Limb (tissue), 2 donors: ENCODE results near the gene TSPAN15.
A peak's percentile ranks its signal among the peaks of the same experiment; 100 is the strongest.

Experiments
- DNase-seq, 2 donors: peaks; one replicate each; pipeline ENCODE4 v3.0.0-alpha.2; 2016; ENCODE audit errors: extremely low spot score in 2 of 2

The TSPAN15 gene

GRCh38 chr10:69451209-69451783 lies at the start of gene TSPAN15:
Gene TSPAN15, plus strand, starts transcription at chr10:69451465. Its CDS starts 130 bp downstream, at chr10:69451595.
- peak; percentile 85 to 93 for DNase-seq

DNA sequence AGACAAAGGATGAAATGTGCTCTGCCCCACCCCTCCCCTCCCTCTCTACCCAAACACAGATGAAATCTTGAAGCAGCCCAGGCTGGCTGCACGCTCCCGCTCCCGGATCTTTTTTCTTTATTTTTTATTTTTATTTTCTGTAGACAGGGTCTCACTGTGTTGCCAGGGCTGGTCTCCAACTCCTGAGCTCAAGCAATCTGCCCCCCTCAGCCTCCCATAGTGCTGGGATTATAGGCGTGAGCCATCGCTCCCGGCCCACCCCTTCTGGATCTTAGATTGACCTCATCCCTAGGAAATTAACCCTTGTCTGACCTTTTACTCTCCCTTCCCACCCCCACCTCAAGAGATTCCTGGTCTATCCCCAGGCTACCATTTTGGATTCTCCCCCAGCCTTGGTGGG lies 48.9 kb upstream of the TSPAN15 start:
- DNase-seq = no peak

- no peak for DNase-seq
Measured at GRCh38 chr10:69403066-69403465, 48.2 kb upstream of the TSPAN15 start.

- no peak for DNase-seq
Measured at GRCh38 chr10:69403519-69403918, 47.7 kb upstream of the TSPAN15 start.

- no peak for DNase-seq
Measured at GRCh38 chr10:69404786-69405185, 46.5 kb upstream of the TSPAN15 start.

DNA sequence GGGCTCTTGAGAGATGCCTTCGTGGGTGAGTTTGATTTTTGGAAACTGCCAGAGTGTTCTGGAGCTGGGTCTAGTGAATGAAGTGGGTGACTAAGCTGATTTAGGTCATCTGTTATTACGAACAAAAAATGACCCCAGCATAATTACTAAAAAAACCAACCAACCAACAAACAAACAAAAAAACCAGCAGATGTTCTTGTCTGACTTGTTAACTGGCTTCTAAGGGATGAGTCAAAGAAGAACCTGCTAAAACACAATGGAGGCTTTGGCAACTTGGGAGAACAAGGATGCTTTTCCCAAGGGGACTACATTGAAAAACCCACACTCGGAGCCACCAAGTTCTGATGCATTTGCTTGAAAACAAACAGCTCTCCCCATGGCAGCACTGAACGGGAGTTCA lies 46.0 kb upstream of the TSPAN15 start:
- no peak for DNase-seq

DNA sequence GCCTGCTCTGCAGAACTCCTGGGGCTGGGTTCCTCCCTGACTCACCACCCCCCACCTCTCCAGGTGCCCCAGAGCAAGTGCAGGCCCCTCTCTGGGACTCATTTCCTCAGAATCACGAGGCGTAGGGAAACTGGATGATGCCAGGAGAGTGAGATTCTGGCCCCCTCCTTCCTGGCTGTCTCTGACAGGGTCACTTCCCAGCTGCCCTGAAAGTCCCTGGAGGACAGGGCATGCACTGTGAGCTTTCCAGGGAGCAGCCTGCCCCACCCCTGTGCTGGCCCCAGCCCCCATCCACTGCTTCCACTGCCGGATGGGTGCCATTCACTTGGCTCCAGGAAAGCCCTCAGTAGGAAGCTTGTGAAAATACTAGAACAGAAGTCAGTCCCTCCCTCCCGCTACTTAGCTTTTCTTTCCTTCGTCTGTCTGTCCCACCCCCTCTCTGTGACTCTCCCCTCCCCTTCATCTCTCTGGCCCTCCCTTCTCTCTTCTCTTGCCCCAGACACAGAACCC lies 44.9 kb upstream of the TSPAN15 start:
- peak; percentile 36 to 51 for DNase-seq

- no peak for DNase-seq
Measured at GRCh38 chr10:69406816-69407580, 44.3 kb upstream of the TSPAN15 start.

- no peak for DNase-seq
Measured at GRCh38 chr10:69407621-69408301, 43.5 kb upstream of the TSPAN15 start.

- peak; percentile 93 to 94 for DNase-seq
Measured at GRCh38 chr10:69408318-69409175, 42.7 kb upstream of the TSPAN15 start.

DNA sequence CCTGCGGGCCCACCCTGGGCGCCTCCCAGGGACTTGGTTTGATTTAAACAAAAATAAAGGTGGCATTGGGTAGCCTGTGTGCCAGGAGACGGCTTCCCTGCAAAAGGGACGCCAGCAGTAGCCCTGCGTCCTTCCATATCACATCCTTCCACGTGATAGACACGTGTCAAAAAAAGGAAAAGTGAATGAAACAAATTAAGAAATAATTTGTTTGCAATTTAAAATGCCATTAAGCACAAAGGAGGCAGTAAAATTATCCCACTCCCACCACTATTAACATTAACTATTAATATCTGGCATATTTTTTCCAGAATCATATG lies 42.1 kb upstream of the TSPAN15 start:
- DNase-seq = no peak

GRCh38 chr10:69409968-69410367 lies 41.3 kb upstream of the TSPAN15 start:
- no peak for DNase-seq

DNA sequence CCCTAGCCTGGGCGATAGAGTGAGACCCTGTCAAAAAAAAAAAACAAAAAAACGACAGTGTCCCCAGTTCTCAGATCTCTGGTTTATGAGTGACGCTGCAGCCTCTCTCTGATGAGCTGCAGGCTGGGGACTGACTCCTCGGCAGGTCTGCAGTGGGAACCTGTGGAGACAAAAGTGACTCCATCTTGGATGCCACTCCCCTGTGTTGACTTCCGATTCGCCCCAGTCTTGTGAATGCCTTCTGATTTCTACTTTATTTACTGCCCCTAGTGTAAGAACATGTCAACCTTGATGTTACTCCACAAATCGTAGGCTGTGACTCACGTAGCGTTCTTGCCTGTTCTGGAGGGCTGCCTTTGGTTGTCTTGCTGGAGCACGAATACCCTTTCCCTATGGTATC lies 40.8 kb upstream of the TSPAN15 start:
- DNase-seq = no peak

DNA sequence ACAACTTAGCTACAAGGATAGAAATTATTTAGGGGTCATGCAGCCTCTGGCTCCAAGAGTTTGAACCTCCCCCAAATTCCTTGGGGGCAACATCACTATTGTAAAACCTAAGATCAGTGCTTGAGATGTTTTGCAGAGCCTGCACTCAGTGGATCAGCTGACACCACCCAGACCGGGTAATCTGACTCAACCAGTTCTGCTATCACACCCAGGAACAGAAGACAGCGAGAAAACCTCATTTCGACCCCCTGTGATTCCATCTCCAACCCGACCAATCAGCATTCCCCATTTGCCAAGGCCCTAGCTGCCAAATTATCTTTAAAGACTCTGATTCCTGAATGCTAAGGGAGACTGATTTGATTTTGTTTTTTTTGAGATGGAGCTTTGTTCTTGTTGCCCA lies 39.8 kb upstream of the TSPAN15 start:
- DNase-seq = no peak

- no peak for DNase-seq
Measured at GRCh38 chr10:69412232-69412790, 39.0 kb upstream of the TSPAN15 start.

DNA sequence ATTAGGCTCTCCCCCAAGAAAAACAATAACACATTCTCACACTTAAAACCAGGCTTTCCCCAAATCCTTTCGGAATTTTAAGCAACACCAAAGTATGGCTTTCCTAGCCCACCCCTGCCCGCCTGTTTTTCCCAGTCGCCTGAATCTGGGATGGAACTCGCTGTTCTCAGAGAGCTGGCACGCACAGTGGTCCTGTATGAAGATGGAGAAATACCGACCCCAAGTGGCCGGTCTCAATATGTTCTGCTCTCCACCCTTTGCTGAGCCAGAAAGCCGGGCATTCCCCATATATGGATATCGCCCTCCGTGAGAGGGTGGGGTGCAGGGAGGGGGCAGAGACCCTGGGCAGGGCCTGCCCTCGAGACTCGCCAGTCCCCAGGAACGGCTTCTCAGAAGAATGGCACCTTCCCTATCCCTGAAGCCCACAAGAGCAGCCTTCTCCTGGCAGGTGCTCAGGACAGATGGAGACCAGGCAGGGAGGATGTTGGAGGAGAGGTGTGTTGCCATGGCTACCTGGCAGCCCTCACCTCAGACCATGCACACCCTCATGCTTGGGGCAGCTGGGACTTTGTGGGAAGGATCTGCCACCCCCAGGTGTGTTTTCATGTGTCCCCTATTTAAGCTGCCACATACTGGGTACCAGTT lies 37.9 kb upstream of the TSPAN15 start:
- DNase-seq = peak; percentile 66 to 77

DNA sequence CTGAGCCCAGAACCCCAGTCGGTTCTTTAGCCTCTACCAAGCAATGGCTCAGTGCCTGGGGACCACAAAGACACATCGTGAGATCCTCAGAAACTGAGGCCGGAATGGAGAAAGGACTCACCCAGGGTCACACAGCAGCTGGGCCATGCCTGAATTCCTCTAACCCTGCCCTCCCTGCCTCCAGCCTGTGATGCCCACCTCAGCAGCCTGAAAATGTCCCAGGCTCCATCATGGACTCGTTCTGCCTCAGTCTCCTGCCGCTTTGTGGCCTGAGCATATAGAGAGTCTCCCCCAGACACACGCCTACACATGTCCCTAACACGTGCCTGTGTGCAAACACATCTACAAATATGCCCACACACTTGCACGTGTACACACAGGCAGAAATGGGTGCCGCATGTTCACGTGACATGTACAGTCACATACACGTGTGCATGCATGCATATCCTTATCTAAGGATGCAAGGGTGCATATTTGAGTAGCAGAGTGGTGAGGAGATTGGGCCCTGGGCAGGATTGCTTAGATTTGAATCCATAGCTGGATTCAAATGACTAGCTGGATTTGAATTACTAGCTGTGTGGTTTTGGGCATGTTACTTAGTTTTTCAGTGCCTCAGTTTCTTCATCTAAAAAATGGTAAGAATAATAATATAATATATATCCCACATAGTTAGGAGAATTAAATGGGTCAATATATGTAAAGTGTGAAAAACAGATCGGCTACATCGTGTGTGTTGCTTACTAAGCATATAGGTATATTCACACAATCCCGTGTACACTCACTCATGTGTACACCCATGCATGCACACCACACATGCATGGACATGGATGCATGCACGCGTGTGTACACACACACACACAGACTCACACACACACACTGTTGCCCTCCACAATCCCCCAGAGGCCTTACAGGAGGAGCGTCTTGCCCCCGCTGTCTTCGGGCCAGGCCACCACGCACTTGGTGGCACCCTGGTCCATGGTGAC lies 36.9 kb upstream of the TSPAN15 start:
- DNase-seq = no peak

- DNase-seq = no peak
Measured at GRCh38 chr10:69415049-69415448, 36.2 kb upstream of the TSPAN15 start.

- no peak for DNase-seq
Measured at GRCh38 chr10:69415951-69416350, 35.3 kb upstream of the TSPAN15 start.

DNA sequence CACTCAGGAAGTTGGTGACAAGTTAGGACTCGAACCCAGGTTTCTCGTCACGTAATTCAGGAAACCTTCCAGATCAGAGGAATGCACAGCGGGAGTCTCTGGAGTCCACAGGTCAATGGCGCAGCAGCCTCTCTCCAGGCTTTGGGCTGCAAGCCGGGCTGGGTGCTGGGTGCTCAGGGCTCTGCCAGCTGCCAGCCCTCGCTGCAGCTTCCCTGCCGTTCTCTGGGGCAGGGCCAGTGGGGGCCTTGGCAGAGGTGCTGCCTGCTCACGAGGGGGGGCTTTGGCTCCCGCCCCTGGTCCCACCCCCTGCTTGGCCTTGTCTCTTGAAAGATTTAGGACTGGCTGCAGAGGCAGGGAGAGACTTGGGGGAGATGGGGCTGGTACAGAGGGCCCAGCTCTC lies 34.6 kb upstream of the TSPAN15 start, which contains the start of gene TACR2:
TACR2 (minus strand) TSS at position 224 of the 400 bp plus-strand sequence. CDS start 595 bp downstream, outside the sequence.
- no peak for DNase-seq
